Chondrocyte (in vitro differentiated cells): ENCODE results near the gene SCUBE1. TPM values are rescaled to one million over a fixed set of nuclear protein-coding genes. Genes with fewer than 3 reads are reported as not detected.

Experiments
- DNase-seq: peaks from one replicate; pipeline ENCODE4 v3.0.0; 2021; ENCODE audit warnings: mixed read lengths, low spot score
- H3K27ac Mint-ChIP-seq: one replicate; pipeline ENCODE4 v1.8.0; 2021; ENCODE audit warnings: mild to moderate bottlenecking, moderate library complexity, mixed read lengths; ENCODE audit not compliant: unreplicated experiment
- H3K27me3 Mint-ChIP-seq: 2 replicates; pipeline ENCODE4 v1.8.0; 2021; ENCODE audit warnings: low read depth, mixed read lengths
- H3K36me3 Mint-ChIP-seq: 2 replicates; pipeline ENCODE4 v1.8.0; 2021; ENCODE audit warnings: low read depth, mixed read lengths
- H3K4me1 Mint-ChIP-seq: 2 replicates; pipeline ENCODE4 v1.8.0; 2021; ENCODE audit warnings: low read depth, mild to moderate bottlenecking, mixed read lengths
- H3K4me3 Mint-ChIP-seq: one replicate; pipeline ENCODE4 v1.8.0; 2021; ENCODE audit warnings: mild to moderate bottlenecking, moderate library complexity, mixed read lengths; ENCODE audit not compliant: unreplicated experiment
- H3K9me3 Mint-ChIP-seq: 2 replicates; pipeline ENCODE4 v1.8.0; 2021; ENCODE audit warnings: low read depth, mixed read lengths
- total RNA-seq: library from RNA; stranded (reverse); gene quantifications from 3 replicates; pipeline ENCODE4 v1.2.1, GENCODE V29; 2021
- TF ChIP-seq, protein P1 (sequence below): fragments of 200-600 bp; sonication (generic); IDR thresholded peaks from 2 replicates; pipeline ENCODE4 v1.5.0; 2021; ENCODE audit warnings: antibody characterized with exemption, mild to moderate bottlenecking, moderate library complexity

The SCUBE1 gene
- total RNA-seq, 1 donor from 2014 or later: 3.2 TPM

DNA sequence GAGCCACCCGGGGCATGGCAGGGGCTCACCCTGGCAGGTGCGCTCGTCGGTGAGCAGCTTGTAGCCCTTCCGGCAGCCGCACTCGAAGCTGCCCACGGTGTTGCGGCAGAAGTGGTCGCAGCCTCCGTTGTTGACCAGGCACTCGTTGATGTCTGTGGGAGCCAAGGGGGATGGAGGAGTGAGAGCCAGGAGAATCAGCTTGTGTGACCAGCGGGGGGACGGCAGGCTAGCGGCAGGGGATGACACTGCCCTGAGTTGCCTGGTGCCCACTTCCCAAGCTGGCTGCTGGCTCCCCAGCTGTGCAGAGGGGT lies 111.5 kb downstream of the SCUBE1 start:
- H3K4me1 Mint-ChIP-seq: peaks cover 8% of the 10 kb centered on the region
- no peak for DNase-seq
- no peak overlapping the region for H3K27ac Mint-ChIP-seq
- H3K4me3 Mint-ChIP-seq: no peak overlapping the region
- H3K27me3 Mint-ChIP-seq: peaks cover 27% of the 10 kb centered on the region
- H3K36me3 Mint-ChIP-seq: peaks cover 2% of the 10 kb centered on the region
- TF ChIP-seq, protein P1, sequence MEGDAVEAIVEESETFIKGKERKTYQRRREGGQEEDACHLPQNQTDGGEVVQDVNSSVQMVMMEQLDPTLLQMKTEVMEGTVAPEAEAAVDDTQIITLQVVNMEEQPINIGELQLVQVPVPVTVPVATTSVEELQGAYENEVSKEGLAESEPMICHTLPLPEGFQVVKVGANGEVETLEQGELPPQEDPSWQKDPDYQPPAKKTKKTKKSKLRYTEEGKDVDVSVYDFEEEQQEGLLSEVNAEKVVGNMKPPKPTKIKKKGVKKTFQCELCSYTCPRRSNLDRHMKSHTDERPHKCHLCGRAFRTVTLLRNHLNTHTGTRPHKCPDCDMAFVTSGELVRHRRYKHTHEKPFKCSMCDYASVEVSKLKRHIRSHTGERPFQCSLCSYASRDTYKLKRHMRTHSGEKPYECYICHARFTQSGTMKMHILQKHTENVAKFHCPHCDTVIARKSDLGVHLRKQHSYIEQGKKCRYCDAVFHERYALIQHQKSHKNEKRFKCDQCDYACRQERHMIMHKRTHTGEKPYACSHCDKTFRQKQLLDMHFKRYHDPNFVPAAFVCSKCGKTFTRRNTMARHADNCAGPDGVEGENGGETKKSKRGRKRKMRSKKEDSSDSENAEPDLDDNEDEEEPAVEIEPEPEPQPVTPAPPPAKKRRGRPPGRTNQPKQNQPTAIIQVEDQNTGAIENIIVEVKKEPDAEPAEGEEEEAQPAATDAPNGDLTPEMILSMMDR: no peak
- H3K9me3 Mint-ChIP-seq: no peaks in the 10 kb centered on the region

DNA sequence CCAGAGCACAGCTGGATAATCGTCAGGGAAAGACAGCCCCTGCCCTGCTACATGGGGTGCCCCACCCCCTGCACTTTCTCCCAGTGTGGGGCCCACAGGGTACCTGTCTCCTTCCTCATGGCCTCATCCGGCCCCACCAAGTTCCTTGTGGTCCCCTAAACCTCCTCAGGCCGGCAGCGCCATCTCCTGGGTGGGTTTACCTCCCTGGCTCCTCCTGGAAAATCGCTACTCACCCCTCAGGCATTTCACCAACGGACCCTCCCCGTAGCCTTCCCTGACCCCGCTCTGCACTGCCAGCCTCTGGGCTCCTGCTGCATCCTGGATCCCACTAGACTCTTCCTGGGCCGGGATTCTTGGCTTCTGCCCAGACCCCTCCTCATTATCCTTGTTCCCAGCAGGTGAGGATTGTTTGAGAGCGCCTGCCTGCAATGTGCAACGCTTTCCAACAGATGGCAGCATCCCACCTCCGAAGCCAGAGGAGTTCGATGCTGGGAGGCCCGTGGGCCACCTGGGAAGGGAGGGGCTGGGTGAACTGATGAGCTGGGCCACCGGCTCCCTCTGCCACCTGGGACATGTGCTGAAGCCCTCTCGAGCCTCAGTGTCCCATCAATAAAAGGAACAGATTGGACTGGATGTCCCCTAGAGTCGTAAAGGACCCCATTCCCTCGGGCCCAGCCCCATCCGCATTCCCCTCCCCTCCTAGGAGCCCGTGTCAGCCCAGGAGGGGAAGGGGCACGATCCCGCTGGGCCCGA lies 112.0 kb downstream of the SCUBE1 start:
- Mint-ChIP-seq H3K9me3 (no peaks in the 10 kb centered on the region), H3K4me1 (peaks cover 10% of the 10 kb centered on the region), H3K4me3 (no peak overlapping the region), H3K27me3 (peaks cover 29% of the 10 kb centered on the region), H3K27ac (peak overlapping the region; percentile 59), H3K36me3 (peaks cover 2% of the 10 kb centered on the region)
- DNase-seq: no peak
- TF ChIP-seq, protein P1: peak; percentile 97

DNA sequence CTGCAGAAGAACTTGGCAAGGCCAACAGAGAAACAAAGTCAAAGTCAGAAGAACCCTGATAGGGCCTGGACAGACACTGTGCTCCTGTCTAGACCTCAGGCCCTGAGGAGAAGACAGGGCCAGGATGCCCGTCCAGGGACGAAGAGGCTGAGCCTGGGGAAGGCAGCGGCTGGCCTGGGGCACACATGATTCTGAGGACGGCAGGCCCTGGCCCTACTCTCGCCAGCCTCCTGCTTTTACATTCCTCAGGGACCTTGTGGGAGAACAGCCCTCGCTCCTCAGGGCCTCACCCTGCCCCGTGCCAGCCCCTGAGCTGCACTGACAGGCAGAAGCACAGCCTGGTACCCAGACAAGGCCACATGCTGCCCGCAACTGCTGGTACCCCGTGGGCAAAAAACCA lies 112.6 kb downstream of the SCUBE1 start:
- TF ChIP-seq, protein P1: no peak
- H3K4me1 Mint-ChIP-seq: peaks cover 13% of the 10 kb centered on the region
- peaks cover 2% of the 10 kb centered on the region for H3K36me3 Mint-ChIP-seq
- peaks cover 31% of the 10 kb centered on the region for H3K27me3 Mint-ChIP-seq
- H3K27ac Mint-ChIP-seq: no peak overlapping the region
- no peaks in the 10 kb centered on the region for H3K9me3 Mint-ChIP-seq
- H3K4me3 Mint-ChIP-seq: no peak overlapping the region
- no peak for DNase-seq

DNA sequence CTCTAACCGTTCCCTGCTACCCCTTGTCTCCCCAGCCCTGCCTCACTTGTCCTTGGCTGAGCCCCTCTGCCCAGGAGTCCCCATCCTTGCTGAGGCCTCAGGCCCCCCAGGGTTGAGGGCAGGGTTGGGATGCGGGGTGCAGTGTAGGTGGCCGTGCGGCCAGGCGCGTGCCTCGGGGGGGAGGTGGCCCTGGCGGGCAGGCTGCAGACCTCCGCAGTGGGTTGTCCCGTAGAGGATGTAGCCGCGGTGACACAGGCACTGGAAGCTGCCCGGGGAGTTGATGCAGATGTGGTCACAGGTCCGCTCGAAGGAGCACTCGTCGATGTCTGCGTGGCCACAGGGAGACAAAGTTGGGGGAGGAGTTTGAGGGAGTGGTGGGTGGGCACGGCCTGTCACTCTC lies 114.3 kb downstream of the SCUBE1 start:
- Mint-ChIP-seq H3K27me3 (peaks cover 31% of the 10 kb centered on the region), H3K4me3 (no peak overlapping the region), H3K9me3 (no peaks in the 10 kb centered on the region), H3K27ac (no peak overlapping the region), H3K4me1 (peaks cover 13% of the 10 kb centered on the region), H3K36me3 (peaks cover 2% of the 10 kb centered on the region)
- no peak for DNase-seq
- TF ChIP-seq, protein P1: no peak

DNA sequence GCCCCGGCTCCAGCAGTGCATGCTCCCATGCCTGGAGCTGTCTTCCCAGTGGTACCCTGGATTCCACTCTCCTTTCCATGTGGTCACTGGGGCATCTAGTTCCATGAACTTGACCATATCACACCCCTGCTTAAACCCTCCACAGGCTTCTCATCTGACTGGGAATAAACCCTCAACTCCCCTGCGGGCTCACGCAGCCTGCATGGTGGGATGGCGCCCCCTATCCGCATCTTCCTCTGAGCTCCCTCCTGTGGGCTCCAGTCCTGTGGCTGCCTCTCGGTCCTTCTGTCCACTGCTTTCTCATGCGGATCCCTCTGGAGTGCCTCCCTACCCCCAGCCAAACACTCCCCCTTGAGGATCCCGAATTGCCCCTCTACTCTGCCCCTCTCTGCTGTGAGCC lies 114.8 kb downstream of the SCUBE1 start:
- H3K27ac Mint-ChIP-seq: no peak overlapping the region
- H3K27me3 Mint-ChIP-seq: peaks cover 28% of the 10 kb centered on the region

More for the DNA sequence above, 114.8 kb downstream of the SCUBE1 start:
- H3K9me3 Mint-ChIP-seq: no peaks in the 10 kb centered on the region
- peaks cover 2% of the 10 kb centered on the region for H3K36me3 Mint-ChIP-seq
- H3K4me3 Mint-ChIP-seq: no peak overlapping the region
- no peak for DNase-seq
- TF ChIP-seq, protein P1: peak; percentile 71
- H3K4me1 Mint-ChIP-seq: peaks cover 13% of the 10 kb centered on the region
